ENCODE measurements around the gene IQGAP2.

GRCh38 chr5:76669245-76669644 lies 266.2 kb downstream of the IQGAP2 start:
- TF ChIP-seq POLR2A (IDR thresholded peaks at IDR 0.05; ENCODE audit: low read length) = no peak
- TF ChIP-seq GATA1 (IDR thresholded peaks at IDR 0.05; ENCODE audit: low read depth, low read length) = no peak

All from erythroblast (primary cell).